ENCODE measurements around the gene TLE6.
"Not testable (repeated sequence)": the region's sequence is repeated elsewhere in the genome, so short reads cannot be mapped to it uniquely, and the experiment has no call there.

The TLE6 gene

DNA sequence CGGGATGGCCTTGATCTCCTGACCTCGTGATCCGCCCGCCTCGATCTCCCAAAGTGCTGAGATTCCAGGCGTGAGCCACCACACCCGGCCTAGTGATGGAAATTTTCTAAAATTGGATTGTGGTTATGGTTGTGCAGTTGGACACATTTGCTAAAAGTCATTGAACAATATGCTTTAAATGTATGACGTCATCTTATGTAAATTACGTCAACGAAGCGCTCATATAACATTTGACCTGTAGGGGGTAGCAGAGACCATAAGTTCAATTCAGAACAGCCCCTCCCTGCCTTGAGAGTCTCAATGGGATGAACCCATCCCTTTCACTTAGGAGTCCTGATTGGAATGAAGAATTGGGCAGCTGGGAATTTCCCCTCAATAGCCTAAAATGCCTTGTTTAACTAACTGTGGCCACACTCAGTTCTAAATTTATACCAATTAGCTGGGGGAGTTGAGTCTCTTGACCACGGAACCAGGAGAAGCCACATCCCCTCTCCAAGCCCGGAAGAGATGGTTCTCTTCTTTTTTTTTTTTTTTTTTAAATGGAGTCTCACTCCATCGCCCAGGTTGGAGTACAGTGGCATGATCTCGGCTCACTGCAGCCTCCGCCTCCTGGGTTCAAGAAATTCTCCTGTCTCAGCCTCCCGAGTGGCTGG lies 15.2 kb upstream of the TLE6 start:
- H3K27ac ChIP-seq (ENCODE audit: low read length), result no peak overlapping the region

GRCh38 chr19:2963122-2963521 lies 14.2 kb upstream of the TLE6 start:
- Histone ChIP-seq H3K9me2 (replicated peaks; ENCODE audit: insufficient read depth, low read length) (no peaks in the 10 kb centered on the region), H3K9ac (ENCODE audit: low read length) (no peak overlapping the region), H3F3A (ENCODE audit: insufficient read depth, low read length) (no peaks in the 10 kb centered on the region), H4K20me1 (ENCODE audit: insufficient read depth, low read length) (no peaks in the 10 kb centered on the region), H3K79me2 (ENCODE audit: low read length) (no peaks in the 10 kb centered on the region), H3K36me3 (replicated peaks; ENCODE audit: insufficient read depth, low read length) (no peaks in the 10 kb centered on the region), H2AFZ (ENCODE audit: low read length) (no peak overlapping the region), H3K27ac (ENCODE audit: low read length) (no peak overlapping the region), H3K27me3 (replicated peaks; ENCODE audit: insufficient read depth, low read length) (peaks cover 64% of the 10 kb centered on the region), H3K4me2 (ENCODE audit: low read depth, low read length) (no peak overlapping the region), H3K4me3 (ENCODE audit: low read length) (no peak overlapping the region), H3K9me3 (replicated peaks; ENCODE audit: insufficient read depth, low read length) (no peaks in the 10 kb centered on the region), H3K4me1 (ENCODE audit: low read length) (no peaks in the 10 kb centered on the region)
- TF ChIP-seq CTCF (IDR thresholded peaks at IDR 0.05; ENCODE audit: low read length), result no peak
- TF ChIP-seq EZH2 (optimal IDR thresholded peaks at IDR 0.05; ENCODE audit: low read depth, low read length), result no peak
- TF ChIP-seq EZH2phosphoT487 (IDR thresholded peaks at IDR 0.05; ENCODE audit: low read length), result no peak
- no peak for DNase-seq

More for the DNA sequence above, 15.2 kb upstream of the TLE6 start:
- Histone ChIP-seq H3K36me3 (replicated peaks; ENCODE audit: insufficient read depth, low read length) (no peaks in the 10 kb centered on the region), H2AFZ (ENCODE audit: low read length) (no peak overlapping the region), H4K20me1 (ENCODE audit: insufficient read depth, low read length) (no peaks in the 10 kb centered on the region), H3K27me3 (replicated peaks; ENCODE audit: insufficient read depth, low read length) (peaks cover 65% of the 10 kb centered on the region), H3K9me2 (replicated peaks; ENCODE audit: insufficient read depth, low read length) (no peaks in the 10 kb centered on the region), H3F3A (ENCODE audit: insufficient read depth, low read length) (no peaks in the 10 kb centered on the region), H3K4me1 (ENCODE audit: low read length) (no peaks in the 10 kb centered on the region), H3K4me3 (ENCODE audit: low read length) (no peak overlapping the region), H3K9me3 (replicated peaks; ENCODE audit: insufficient read depth, low read length) (no peaks in the 10 kb centered on the region), H3K9ac (ENCODE audit: low read length) (no peak overlapping the region), H3K4me2 (ENCODE audit: low read depth, low read length) (no peak overlapping the region), H3K79me2 (ENCODE audit: low read length) (no peaks in the 10 kb centered on the region)
- no peak for TF ChIP-seq EZH2phosphoT487 (IDR thresholded peaks at IDR 0.05; ENCODE audit: low read length)
- peak; percentile 62 for TF ChIP-seq CTCF (IDR thresholded peaks at IDR 0.05; ENCODE audit: low read length)
- TF ChIP-seq EZH2 (optimal IDR thresholded peaks at IDR 0.05; ENCODE audit: low read depth, low read length), result no peak
- peak; percentile 58 for DNase-seq

DNA sequence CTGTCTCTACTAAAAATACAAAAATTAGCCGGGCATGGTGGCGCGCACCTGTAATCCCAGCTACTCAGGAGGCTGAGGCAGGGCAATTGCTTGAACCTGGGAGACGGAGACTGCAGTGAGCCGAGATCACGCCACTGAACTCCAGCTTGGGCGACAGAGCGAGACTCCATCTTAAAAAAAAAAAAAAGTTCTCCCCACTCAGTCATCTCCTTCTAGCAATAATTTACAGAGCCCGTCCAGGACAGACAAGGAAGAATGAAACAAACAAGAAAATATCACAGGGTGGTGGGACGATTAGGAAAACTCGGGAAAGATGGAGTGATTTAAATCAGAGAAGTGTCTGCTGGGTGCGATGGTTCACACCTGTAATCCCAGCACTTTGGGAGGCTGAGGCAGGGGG lies 13.7 kb upstream of the TLE6 start:
- not testable (repeated sequence) for H3K4me1 ChIP-seq (ENCODE audit: low read length); H2AFZ ChIP-seq (ENCODE audit: low read length); H3K27ac ChIP-seq (ENCODE audit: low read length); H3K4me3 ChIP-seq (ENCODE audit: low read length); DNase-seq; H3K9me3 ChIP-seq (replicated peaks; ENCODE audit: insufficient read depth, low read length); H3K9ac ChIP-seq (ENCODE audit: low read length); H3F3A ChIP-seq (ENCODE audit: insufficient read depth, low read length); H3K79me2 ChIP-seq (ENCODE audit: low read length); H4K20me1 ChIP-seq (ENCODE audit: insufficient read depth, low read length); H3K9me2 ChIP-seq (replicated peaks; ENCODE audit: insufficient read depth, low read length); H3K36me3 ChIP-seq (replicated peaks; ENCODE audit: insufficient read depth, low read length); H3K4me2 ChIP-seq (ENCODE audit: low read depth, low read length)
- H3K27me3 ChIP-seq (replicated peaks; ENCODE audit: insufficient read depth, low read length), result peaks cover 66% of the 10 kb centered on the region

GRCh38 chr19:2964874-2965273 lies 12.5 kb upstream of the TLE6 start:
- TF ChIP-seq EZH2 (optimal IDR thresholded peaks at IDR 0.05; ENCODE audit: low read depth, low read length) (no peak), CTCF (IDR thresholded peaks at IDR 0.05; ENCODE audit: low read length) (no peak), EZH2phosphoT487 (IDR thresholded peaks at IDR 0.05; ENCODE audit: low read length) (no peak)
- DNase-seq, result no peak
- H4K20me1 ChIP-seq (ENCODE audit: insufficient read depth, low read length), result no peaks in the 10 kb centered on the region
- no peak overlapping the region for H3K27ac ChIP-seq (ENCODE audit: low read length)
- H3K4me2 ChIP-seq (ENCODE audit: low read depth, low read length), result no peak overlapping the region
- H3K9ac ChIP-seq (ENCODE audit: low read length), result no peak overlapping the region
- H3K36me3 ChIP-seq (replicated peaks; ENCODE audit: insufficient read depth, low read length), result no peaks in the 10 kb centered on the region
- H3K27me3 ChIP-seq (replicated peaks; ENCODE audit: insufficient read depth, low read length), result peaks cover 65% of the 10 kb centered on the region
- no peaks in the 10 kb centered on the region for H3K4me1 ChIP-seq (ENCODE audit: low read length)
- H3K9me3 ChIP-seq (replicated peaks; ENCODE audit: insufficient read depth, low read length), result no peaks in the 10 kb centered on the region
- H3K79me2 ChIP-seq (ENCODE audit: low read length), result no peaks in the 10 kb centered on the region
- no peaks in the 10 kb centered on the region for H3F3A ChIP-seq (ENCODE audit: insufficient read depth, low read length)
- no peak overlapping the region for H3K4me3 ChIP-seq (ENCODE audit: low read length)
- H2AFZ ChIP-seq (ENCODE audit: low read length), result no peak overlapping the region
- H3K9me2 ChIP-seq (replicated peaks; ENCODE audit: insufficient read depth, low read length), result no peaks in the 10 kb centered on the region
